GM18868 (cell line): ENCODE data around the gene IDI2.
A peak's percentile ranks its signal among the peaks of the same experiment; 100 is the strongest.
"Not testable (repeated sequence)": the region's sequence is repeated elsewhere in the genome, so short reads cannot be mapped to it uniquely, and the experiment has no call there.

ENCODE experiments used
- ATAC-seq: cut with Tn5 transposase; IDR thresholded peaks from one replicate; pipeline ENCODE4 v1.9.1; 2021; ENCODE audit warnings: mild to moderate bottlenecking, moderate library complexity; ENCODE audit not compliant: unreplicated experiment

Gene IDI2

GRCh38 chr10:1048349-1048731, 22.7 kb upstream of the IDI2 start:
- no peak for ATAC-seq

GRCh38 chr10:1047937-1048336, 22.3 kb upstream of the IDI2 start:
- no peak for ATAC-seq

GRCh38 chr10:1045415-1045814, 19.8 kb upstream of the IDI2 start:
- no peak for ATAC-seq

GRCh38 chr10:1044964-1045363, 19.3 kb upstream of the IDI2 start:
- no peak for ATAC-seq

GRCh38 chr10:1044146-1044545, 18.5 kb upstream of the IDI2 start:
- no peak for ATAC-seq

GRCh38 chr10:1043532-1043995, 17.9 kb upstream of the IDI2 start:
- ATAC-seq: peak; percentile 68

GRCh38 chr10:1041514-1041913, 15.9 kb upstream of the IDI2 start:
- no peak for ATAC-seq

- no peak for ATAC-seq
Observed at GRCh38 chr10:1040133-1040532, 14.5 kb upstream of the IDI2 start.

- not testable (repeated sequence) for ATAC-seq
Observed at GRCh38 chr10:1038769-1039168, 13.1 kb upstream of the IDI2 start.

- no peak for ATAC-seq
Observed at GRCh38 chr10:1037098-1037497, 11.4 kb upstream of the IDI2 start.

GRCh38 chr10:1036341-1036791, 10.7 kb upstream of the IDI2 start:
- ATAC-seq: peak; percentile 95

- no peak for ATAC-seq
Observed at GRCh38 chr10:1035201-1035600, 9.5 kb upstream of the IDI2 start.

GRCh38 chr10:1034758-1035157, 9.1 kb upstream of the IDI2 start:
- no peak for ATAC-seq

- no peak for ATAC-seq
Observed at GRCh38 chr10:1033601-1034000, 7.9 kb upstream of the IDI2 start.

GRCh38 chr10:1029838-1030237, 4.2 kb upstream of the IDI2 start:
- ATAC-seq: no peak

GRCh38 chr10:1026578-1026977, 919 bp upstream of the IDI2 start:
- no peak for ATAC-seq

GRCh38 chr10:1024103-1024502, 1.6 kb downstream of the IDI2 start:
- no peak for ATAC-seq

- ATAC-seq: no peak
Observed at GRCh38 chr10:1022413-1022812, 3.2 kb downstream of the IDI2 start.

GRCh38 chr10:1020958-1021357, 4.7 kb downstream of the IDI2 start:
- ATAC-seq: no peak

GRCh38 chr10:1020460-1020859, 5.2 kb downstream of the IDI2 start:
- ATAC-seq: no peak

- no peak for ATAC-seq
Observed at GRCh38 chr10:1019362-1019761, 6.3 kb downstream of the IDI2 start.

- ATAC-seq: no peak
Observed at GRCh38 chr10:1015688-1016087, 10.0 kb downstream of the IDI2 start.

- no peak for ATAC-seq
Observed at GRCh38 chr10:1011696-1012095, 14.0 kb downstream of the IDI2 start.

GRCh38 chr10:1010703-1011102, 15.0 kb downstream of the IDI2 start:
- ATAC-seq: no peak
